SH-SY5Y (cell line): ENCODE results near the gene KIFC3.

Source experiments
- GATA2 ChIP-seq: IDR thresholded peaks from 2 replicates; pipeline ENCODE4 v1.6.1; 2011; ENCODE audit warnings: mild to moderate bottlenecking, low read depth, low read length
- GATA3 ChIP-seq: IDR thresholded peaks from 2 replicates; pipeline ENCODE4 v1.6.1; 2011; ENCODE audit warnings: low read depth, mild to moderate bottlenecking, low read length, moderate library complexity

- no peak for TF ChIP-seq GATA2
- no peak for TF ChIP-seq GATA3
Observed at GRCh38 chr16:57726433-57726947, 75.8 kb downstream of the KIFC3 start.
